Brain microvascular endothelial cell (primary cell): Measurements from ENCODE around the gene KIAA1614.

Experiments
- DNase-seq: peaks from one replicate; pipeline ENCODE4 v3.0.0-alpha.2; 2020
- H3K27ac ChIP-seq: fragments of 250-450 bp; sonication (Bioruptor Pico); 2 replicates; pipeline ENCODE4 v1.5.1; 2020; ENCODE audit warnings: mild to moderate bottlenecking, moderate library complexity
- H3K27me3 ChIP-seq: fragments of 250-450 bp; sonication (Bioruptor Pico); replicated peaks from 2 replicates; pipeline ENCODE4 v1.5.1; 2020; ENCODE audit warnings: mild to moderate bottlenecking
- H3K36me3 ChIP-seq: fragments of 250-450 bp; sonication (Bioruptor Pico); replicated peaks from 2 replicates; pipeline ENCODE4 v1.5.1; 2020; ENCODE audit warnings: mild to moderate bottlenecking
- H3K4me3 ChIP-seq: 2 replicates; pipeline ENCODE4 v1.5.1; 2011; ENCODE audit warnings: low read depth, mild to moderate bottlenecking, control low read depth, low read length, moderate library complexity
- CTCF ChIP-seq: IDR thresholded peaks from 2 replicates; pipeline ENCODE4 v1.5.1; 2011; ENCODE audit warnings: low read depth, mild to moderate bottlenecking, moderate library complexity, low read length, control low read depth, inconsistent platforms; ENCODE audit errors: missing control alignments
- in situ Hi-C: cut with HindIII; loops from 2 replicates; pipeline ENCODE4 v1.10.0; 2017; ENCODE audit warnings: low sequenced_read_pairs, low pct_ligation_motif_present

The KIAA1614 gene

DNA sequence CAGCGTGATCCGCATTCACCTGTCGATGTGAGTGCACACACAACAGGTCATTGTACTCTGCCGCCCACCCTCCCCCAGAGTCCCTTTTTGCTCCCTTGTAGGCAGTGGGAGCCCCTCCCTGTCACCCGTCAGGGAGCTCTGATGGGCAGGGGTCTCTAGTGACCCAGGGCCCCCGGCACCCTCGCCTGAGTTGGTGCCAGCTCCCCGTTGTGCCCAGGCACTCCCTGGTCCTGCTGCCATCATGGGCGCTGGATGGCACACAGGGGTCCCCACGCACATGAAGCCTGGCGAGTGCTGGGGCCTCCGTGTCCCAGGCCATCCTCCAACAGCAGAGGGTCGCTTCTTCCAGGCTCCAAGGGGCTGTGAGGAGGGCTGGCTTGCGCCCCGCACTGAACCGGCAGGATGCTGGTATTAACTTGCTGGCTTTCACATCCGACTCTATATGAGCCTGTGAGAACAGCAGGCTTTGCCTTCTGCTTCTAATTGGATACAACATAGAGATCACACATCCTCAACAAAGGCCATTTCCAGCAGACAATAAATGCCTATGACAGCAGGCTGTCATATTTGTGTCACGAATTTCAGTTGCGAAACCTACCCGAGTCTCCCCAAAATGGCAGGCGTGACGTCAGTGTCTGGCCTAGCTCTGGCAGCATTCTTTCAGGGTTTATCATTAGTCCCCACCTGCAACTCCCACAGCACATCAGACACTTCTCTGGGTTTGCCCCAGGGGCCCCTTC is 35.4 kb downstream of the KIAA1614 start:
- TF ChIP-seq CTCF = no peak
- H3K36me3 ChIP-seq = no peaks in the 10 kb centered on the region
- no peak for DNase-seq
- no peak overlapping the region for H3K4me3 ChIP-seq
- H3K27me3 ChIP-seq = no peaks in the 10 kb centered on the region
- in situ Hi-C loops = no loop called here
- H3K27ac ChIP-seq = no peak overlapping the region

DNA sequence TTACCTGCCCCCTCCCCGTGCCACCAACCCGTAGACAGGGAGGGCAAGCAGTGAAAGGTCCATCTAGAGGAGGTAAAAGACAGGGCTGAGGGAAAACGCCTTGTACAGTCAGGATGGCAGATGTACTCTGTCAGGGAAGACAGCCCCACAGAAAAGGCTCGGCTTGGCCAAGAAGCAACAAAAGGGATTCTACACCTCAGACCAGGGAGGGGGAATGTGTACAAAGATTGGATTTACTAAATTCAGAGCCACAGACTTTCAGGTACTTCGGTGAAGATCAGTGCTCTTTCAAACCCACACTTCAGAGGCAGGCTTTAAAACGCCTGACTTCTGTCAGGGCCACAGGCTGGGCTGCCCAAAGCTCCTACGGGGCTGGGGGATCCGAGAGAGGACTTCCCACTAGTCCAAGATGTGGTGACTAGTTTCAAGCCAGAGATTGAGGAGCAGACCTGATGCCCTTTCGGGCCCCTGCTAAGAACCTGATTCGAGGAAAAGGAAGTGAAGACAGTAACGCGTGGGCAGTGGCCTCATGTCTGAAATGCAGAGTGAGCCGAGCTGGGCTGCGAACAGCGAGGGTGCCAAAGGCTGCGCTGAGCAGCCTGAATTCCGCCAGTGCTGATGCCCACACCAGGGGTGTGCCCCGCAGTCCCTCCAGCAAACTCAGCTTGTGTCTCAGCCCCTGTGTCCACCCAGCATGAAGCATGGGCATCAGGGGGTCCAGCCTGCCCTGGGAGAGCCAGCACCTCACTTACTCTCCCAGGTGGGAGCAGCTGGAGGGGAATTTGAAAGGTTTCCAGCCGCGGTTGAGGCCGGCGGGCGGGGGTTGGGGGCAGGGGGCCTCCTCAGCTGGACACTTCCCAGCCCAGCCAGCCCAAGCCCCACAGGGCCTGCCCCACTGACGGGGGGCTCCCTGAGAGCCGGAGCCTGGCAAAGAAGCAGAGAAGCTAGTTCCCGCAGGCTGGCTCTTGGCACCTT is 36.2 kb downstream of the KIAA1614 start:
- no peak for TF ChIP-seq CTCF
- Histone ChIP-seq H3K27ac (no peak overlapping the region), H3K27me3 (no peaks in the 10 kb centered on the region), H3K4me3 (no peak overlapping the region), H3K36me3 (no peaks in the 10 kb centered on the region)
- no peak for DNase-seq
- in situ Hi-C loops = no loop called here

- no peak for TF ChIP-seq CTCF
- no peak for DNase-seq
- no peak overlapping the region for H3K27ac ChIP-seq
- H3K27me3 ChIP-seq = no peaks in the 10 kb centered on the region
- in situ Hi-C loops = no loop called here
- H3K4me3 ChIP-seq = no peak overlapping the region
- H3K36me3 ChIP-seq = no peaks in the 10 kb centered on the region
These were observed 36.9 kb downstream of the KIAA1614 start for GRCh38 chr1:180949616-180950000.

- H3K36me3 ChIP-seq = no peaks in the 10 kb centered on the region
- H3K4me3 ChIP-seq = no peak overlapping the region
- TF ChIP-seq CTCF = no peak
- H3K27me3 ChIP-seq = no peaks in the 10 kb centered on the region
- no peak overlapping the region for H3K27ac ChIP-seq
- no peak for DNase-seq
- in situ Hi-C loops = no loop called here
These were observed 37.6 kb downstream of the KIAA1614 start for GRCh38 chr1:180950321-180950720.

DNA sequence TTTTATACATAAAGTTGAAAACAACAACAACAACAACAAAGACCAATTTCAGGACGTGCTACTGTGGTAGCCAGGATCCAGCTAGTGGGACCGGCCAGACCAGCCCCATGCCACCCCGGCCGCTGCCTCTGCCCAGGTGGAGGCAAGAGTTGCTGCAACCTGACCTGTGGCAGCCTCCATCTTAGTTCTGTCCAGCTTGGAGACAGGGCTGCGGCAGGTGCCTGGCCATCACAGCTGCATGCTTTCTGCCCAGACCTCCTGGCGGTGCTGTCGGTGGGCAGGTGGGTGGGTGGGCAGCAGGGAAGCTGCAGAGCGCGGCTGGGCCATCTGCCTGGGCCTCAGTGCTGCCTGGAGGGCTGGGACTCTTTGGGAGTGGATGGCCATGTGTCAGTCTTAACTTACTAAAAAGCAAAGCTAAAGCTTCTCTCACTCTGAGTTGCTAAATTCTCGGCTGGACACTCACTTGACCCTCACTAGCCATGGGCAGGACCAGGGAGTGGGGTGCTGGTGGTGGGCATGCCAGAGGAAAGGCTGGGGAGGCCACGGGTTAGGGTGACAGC is 38.6 kb downstream of the KIAA1614 start:
- in situ Hi-C loops = no loop called here
- no peak for TF ChIP-seq CTCF
- H3K36me3 ChIP-seq = no peaks in the 10 kb centered on the region

More for the DNA sequence above, 38.6 kb downstream of the KIAA1614 start:
- no peak overlapping the region for H3K27ac ChIP-seq
- no peak for DNase-seq
- H3K27me3 ChIP-seq = no peaks in the 10 kb centered on the region
- H3K4me3 ChIP-seq = no peak overlapping the region
